Ovary (tissue), 3 donors: ENCODE data around the gene TPRG1L.

ENCODE experiments used
- POLR2A ChIP-seq: fragments of 450-650 bp; IDR thresholded peaks from one replicate; pipeline ENCODE4 v1.6.1; 2017; ENCODE audit warnings: antibody characterized with exemption, mild to moderate bottlenecking, moderate library complexity
- TF ChIP-seq, protein P1 (sequence below), 3 donors: fragments of 450-650 bp in 2 of 3; fragments of 200-600 bp in 1 of 3; IDR thresholded peaks; one replicate each; pipeline versions ENCODE4 v1.5.1 to v1.8.0; 2016 to 2022; ENCODE audit warnings: antibody characterized with exemption in 3 of 3, mild to moderate bottlenecking in 1 of 3
- donor health status: DM: no; HTN: no; CAD: no.

DNA sequence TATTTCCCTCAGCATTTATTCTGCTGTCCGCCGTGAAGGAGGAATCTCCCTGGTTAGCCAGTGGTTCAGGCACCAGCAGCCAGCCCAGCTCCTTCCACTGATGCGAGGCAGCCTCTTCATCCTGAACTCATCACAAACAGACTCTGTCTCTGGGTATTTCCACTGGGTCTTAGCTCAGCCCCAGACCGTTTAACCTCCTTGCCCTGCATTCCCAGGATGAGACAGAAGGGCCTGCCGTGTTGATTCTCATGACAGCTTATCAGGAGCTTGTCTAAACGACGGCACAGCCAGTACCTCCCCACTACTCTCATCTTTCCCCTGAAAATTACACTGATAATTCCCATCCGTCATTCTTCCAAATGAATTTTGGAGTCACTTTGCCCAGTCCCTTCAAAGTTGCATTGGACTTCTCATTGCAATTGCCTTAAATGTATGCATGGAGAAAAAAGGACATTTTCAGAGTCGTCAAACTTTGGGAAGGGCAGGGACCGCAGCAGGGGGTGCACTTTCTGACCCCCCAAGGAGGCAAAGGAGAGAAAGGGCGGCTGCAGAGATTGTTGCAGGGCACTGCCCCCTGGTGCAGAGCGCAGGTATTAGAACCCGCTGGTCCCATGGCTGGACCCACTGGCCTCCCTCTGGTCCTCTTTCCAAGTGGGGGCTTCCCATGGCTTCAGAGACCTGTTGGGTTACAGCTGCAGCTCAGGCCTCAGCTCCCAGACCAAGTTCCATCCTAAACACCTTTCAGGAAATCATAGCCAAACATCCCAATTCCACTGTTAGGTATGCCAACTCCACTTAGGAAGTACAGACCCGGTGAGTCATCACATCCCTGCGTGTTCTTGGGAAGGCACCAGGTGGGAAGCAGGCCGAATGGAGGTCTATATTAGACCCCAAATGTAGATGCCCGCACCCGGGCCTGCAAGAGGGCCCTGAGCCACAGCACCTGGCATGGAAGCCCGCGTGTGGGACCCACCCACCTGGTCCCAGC lies 9.8 kb upstream of the TPRG1L start:
- TF ChIP-seq, protein P1, sequence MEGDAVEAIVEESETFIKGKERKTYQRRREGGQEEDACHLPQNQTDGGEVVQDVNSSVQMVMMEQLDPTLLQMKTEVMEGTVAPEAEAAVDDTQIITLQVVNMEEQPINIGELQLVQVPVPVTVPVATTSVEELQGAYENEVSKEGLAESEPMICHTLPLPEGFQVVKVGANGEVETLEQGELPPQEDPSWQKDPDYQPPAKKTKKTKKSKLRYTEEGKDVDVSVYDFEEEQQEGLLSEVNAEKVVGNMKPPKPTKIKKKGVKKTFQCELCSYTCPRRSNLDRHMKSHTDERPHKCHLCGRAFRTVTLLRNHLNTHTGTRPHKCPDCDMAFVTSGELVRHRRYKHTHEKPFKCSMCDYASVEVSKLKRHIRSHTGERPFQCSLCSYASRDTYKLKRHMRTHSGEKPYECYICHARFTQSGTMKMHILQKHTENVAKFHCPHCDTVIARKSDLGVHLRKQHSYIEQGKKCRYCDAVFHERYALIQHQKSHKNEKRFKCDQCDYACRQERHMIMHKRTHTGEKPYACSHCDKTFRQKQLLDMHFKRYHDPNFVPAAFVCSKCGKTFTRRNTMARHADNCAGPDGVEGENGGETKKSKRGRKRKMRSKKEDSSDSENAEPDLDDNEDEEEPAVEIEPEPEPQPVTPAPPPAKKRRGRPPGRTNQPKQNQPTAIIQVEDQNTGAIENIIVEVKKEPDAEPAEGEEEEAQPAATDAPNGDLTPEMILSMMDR (IDR thresholded peaks at IDR 0.05) = peak in 1 of 3 donors; percentile 17
- TF ChIP-seq POLR2A = no peak
